ENCODE data around the gene LRP4.

- TF ChIP-seq CTCF (IDR thresholded peaks at IDR 0.05) = no peak
- TF ChIP-seq POLR2A (IDR thresholded peaks at IDR 0.05) = no peak
Observed at GRCh38 chr11:46952553-46952952, 34.2 kb upstream of the LRP4 start.
